Measurements from ENCODE around the gene ATXN10.

- TF ChIP-seq CTCF (IDR thresholded peaks at IDR 0.05) (no peak), POLR2A (IDR thresholded peaks at IDR 0.05) (no peak)
Observed at GRCh38 chr22:45867118-45867905, 195.7 kb downstream of the ATXN10 start.
